GM21526 (cell line): ENCODE results near the gene ATP5MG.

ENCODE experiments used
- ATAC-seq: cut with Tn5 transposase; IDR thresholded peaks from one replicate; pipeline ENCODE4 v1.9.1; 2021; ENCODE audit warnings: moderate library complexity; ENCODE audit not compliant: unreplicated experiment, low FRiP score

The ATP5MG gene, protein sequence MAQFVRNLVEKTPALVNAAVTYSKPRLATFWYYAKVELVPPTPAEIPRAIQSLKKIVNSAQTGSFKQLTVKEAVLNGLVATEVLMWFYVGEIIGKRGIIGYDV

DNA sequence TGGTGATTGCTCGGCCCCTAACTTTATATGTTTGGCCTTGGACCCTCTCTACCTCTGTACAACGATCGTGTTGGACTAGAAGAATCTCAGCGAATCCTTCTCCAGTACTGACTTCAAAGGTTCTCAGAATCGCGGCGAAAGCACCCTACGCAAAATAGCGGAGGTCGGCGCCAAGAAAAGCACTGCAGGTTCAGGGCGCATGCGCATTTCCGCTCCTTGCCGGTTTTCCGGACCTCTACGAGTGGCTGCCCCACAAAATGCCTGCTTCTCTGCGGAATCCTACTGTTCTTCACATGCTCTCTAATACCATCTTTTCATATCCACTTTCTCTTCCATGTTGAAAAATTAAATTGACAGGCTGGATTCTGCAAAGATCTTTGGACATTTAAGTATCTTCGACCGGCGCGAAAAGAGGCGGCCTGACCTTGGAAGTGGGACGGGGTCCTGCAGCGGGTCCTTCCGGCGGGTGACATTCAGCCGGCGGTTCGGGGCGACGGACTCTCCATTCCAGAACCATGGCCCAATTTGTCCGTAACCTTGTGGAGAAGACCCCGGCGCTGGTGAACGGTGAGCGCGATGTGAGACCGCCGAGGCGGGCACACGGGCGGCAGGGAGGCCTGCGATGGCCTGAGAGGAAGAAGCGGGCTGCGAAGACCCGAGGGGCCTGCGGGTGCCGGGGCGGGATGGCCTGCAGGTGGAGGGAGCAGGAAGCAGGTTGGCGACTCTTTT, at the start of gene ATP5MG:
TSS of gene ATP5MG (plus strand) at position 456 of the 729 bp plus-strand sequence. CDS start at position 516, 60 bp downstream.
- ATAC-seq, result no peak

GRCh38 chr11:118353084-118353710, 48.2 kb upstream of the ATP5MG start:
- no peak for ATAC-seq

DNA sequence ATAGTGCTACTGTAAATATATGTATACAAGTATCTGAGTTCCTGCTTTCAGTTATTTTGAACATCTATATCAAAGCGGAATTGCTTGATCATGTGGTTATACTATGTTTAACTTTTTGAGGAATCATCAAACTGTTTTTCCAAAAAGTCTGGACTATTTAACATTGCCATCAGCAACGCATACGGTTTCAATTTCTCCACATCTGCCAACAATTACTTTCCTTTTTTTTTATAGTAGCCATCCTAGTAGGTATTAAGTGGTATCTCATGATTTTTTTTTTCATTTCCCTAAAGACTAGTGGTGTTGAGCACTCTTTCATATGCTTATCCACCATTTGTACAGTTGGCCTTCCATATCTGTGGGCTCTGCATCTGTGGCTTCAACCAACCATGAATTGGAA, 43.3 kb upstream of the ATP5MG start:
- ATAC-seq, result no peak

GRCh38 chr11:118359295-118359958, 42.0 kb upstream of the ATP5MG start, which contains the start of gene UBE4A:
Gene UBE4A (plus strand): TSS chr11:118359600. CDS start chr11:118365081, 5,481 bp downstream.
- peak; percentile 80 for ATAC-seq

GRCh38 chr11:118364956-118365615, 36.3 kb upstream of the ATP5MG start:
- ATAC-seq, result no peak

GRCh38 chr11:118366287-118366686, 35.1 kb upstream of the ATP5MG start:
- ATAC-seq, result no peak

DNA sequence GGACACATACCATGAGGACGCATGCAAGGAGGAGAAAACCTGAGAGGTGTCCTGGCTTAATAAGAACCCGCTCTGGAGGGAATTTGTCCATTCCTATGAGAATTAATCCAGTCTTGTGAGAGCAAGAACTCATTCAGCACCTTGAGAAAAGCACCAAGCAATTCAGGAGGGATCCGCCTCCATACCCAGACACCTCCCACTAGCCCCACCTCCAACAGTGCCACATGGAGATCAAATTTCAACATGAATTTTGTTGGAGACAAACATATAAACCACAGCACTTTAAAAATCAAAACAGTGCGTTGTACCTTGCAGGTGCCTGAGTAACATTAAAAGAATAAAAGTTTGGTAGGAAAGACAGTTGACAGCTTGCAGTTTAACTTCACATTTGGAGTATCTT, 30.6 kb upstream of the ATP5MG start:
- no peak for ATAC-seq

- ATAC-seq, result no peak
Observed at GRCh38 chr11:118373263-118373662, 28.1 kb upstream of the ATP5MG start.

DNA sequence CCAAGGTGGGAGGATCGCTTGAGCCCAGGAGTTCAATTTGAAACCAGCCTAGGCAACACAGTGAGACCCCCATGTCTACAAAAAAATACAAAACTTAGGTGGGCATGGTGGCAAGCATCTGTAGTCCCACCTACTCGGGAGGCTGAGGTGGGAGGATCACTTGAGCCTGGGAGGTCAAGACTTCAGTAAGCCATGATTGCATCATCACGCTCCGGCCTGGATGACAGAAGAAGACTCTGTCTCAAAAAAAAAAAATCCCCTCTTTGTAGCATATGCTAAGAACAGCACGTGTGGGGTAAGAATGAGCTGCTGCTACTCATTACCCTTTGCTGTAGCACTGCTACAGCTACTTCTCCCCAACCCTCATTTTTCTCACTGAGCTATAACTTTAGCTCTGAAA, 27.5 kb upstream of the ATP5MG start:
- ATAC-seq, result no peak

DNA sequence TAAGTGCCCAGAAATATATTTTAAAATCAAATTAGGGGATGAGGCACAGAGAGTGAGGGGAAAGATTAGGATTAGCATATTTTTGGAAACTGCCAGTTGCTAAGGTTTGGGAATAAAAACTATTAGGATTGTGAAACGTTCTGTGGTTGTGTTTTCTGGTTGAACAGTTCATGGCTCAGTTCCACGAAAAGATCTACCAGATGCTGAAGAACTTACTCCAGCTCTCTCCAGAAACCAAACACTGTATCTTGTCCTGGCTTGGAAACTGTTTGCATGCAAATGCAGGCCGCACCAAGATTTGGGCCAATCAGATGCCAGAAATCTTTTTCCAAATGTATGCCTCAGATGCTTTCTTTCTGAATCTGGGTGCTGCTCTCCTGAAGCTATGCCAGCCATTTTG, 26.7 kb upstream of the ATP5MG start:
- no peak for ATAC-seq

GRCh38 chr11:118375978-118376377, 25.4 kb upstream of the ATP5MG start:
- no peak for ATAC-seq

- no peak for ATAC-seq
Observed at GRCh38 chr11:118379497-118379896, 21.9 kb upstream of the ATP5MG start.

DNA sequence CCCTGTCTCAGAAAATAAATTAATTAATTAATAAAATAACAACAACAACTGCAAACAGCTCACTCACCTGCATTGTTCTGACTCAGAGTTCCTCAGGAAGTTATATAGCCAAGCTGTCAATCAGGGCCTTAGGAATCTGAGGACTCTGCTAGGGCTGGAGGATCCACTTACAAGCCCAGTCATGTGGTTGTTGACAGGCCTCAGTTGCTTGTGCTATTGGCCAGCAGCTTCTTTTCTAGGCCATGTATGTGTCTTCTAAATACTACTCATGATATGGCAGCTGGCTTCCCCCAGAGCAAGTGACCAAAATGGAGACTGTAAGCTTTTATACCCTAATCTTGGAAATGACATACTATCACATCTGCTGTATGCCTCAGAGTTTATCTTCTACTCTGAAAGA, 20.8 kb upstream of the ATP5MG start:
- ATAC-seq, result no peak

- no peak for ATAC-seq
Observed at GRCh38 chr11:118382954-118383353, 18.5 kb upstream of the ATP5MG start.

DNA sequence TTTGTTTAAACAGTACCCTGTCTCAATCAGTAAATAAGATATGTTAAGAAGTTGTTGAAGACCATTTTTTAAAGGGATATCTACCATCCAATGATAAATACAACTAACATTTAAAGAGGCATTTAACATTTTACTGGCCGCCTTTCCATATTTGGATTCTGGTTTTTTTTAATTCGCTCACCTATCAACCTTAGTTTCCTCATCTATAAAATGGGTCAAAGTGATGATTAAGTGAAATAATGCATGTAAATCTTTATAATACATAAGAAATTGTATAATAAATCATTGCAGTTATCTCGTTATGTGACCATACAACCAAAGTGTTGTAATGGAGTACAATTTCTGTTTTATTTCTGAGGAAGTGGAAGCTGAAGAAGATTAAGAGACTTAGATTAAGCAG, 17.7 kb upstream of the ATP5MG start:
- ATAC-seq, result no peak

DNA sequence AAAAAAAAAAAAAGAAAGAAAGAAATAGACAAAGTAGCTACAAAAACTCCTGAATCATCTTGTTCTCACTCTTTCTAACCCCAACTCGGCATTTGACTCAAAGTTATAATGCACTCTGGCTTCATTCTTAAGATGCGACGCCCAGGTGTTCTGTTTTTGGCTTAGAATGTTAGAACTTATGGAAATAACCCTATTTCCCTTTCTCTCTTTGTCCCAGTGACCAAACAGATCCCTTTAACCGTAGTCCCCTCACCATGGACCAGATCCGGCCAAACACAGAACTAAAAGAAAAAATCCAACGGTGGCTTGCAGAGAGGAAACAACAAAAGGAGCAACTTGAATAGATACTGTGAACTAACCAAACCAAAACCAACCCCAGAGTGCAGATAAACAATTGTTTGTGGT, 5.3 kb upstream of the ATP5MG start:
- ATAC-seq, result no peak

DNA sequence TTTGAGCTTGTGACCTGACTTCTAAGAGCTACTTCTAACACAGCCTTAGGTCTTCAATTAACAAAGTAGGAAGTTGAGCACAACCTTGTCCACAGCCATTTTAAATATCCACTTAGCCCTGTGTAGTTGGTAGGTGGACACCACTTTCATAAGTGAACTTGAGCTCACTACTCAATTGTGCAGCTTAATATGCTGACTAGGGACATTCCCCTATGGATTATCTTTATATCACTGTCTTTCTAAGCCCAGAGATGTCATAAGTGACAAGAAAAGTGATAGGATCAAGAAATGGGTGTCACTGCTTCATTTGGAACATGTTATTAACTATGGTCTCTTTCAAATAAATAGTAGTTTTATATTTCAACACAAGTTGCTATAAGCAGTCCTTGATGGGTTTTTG, 4.0 kb upstream of the ATP5MG start:
- no peak for ATAC-seq

GRCh38 chr11:118398791-118399559, 2.4 kb upstream of the ATP5MG start:
- ATAC-seq, result peak; percentile 54

- ATAC-seq, result no peak
Observed at GRCh38 chr11:118401880-118402590, 629 bp downstream of the ATP5MG start.
